Measurements from ENCODE around the gene ANKRD35. TPM values are rescaled to one million over a fixed set of nuclear protein-coding genes. Genes with fewer than 3 reads are reported as not detected.

ANKRD35 gene
- total RNA-seq, 1 experiment from 2014 or later = 2.7 TPM

DNA sequence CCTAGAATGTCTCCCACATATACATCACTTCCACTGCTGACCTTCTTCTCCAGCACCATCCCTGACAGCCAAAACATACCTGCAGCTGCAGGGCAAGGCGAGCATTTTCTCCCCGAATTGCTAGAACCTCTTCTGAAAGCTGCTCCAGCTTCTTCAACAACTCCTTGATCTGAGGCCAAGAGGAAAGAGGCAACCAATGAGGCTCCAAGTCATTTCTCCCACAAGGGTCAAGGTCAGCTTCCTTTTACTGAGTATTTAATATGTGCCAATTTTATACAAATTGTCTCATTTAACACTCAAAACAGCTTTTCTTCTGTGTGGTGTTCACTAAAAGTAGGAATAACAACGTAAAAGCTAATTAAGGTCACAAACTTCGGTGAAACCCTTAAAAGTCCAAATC, 17.4 kb downstream of the ANKRD35 start:
- peaks cover 2% of the 10 kb centered on the region; the same call in 1 of the 2 replicates for H3K36me3 Mint-ChIP-seq
- no peak for TF ChIP-seq RELA (CRISPR knock-in tag; IDR thresholded peaks at IDR 0.05; ENCODE audit: borderline replicate concordance)
- TF ChIP-seq MLX (CRISPR knock-in tag; IDR thresholded peaks at IDR 0.05) = no peak
- TF ChIP-seq NFYB (CRISPR knock-in tag; conservative IDR thresholded peaks at IDR 0.05; ENCODE audit: low read depth) = no peak
- TF ChIP-seq SMAD3 (CRISPR knock-in tag; IDR thresholded peaks at IDR 0.05; ENCODE audit: borderline replicate concordance) = no peak
- TF ChIP-seq ZNF512 (CRISPR knock-in tag; IDR thresholded peaks at IDR 0.05; ENCODE audit: borderline replicate concordance) = no peak
- TF ChIP-seq ELF4 (CRISPR knock-in tag; IDR thresholded peaks at IDR 0.05; ENCODE audit: low read depth) = no peak
- TF ChIP-seq, protein P1, sequence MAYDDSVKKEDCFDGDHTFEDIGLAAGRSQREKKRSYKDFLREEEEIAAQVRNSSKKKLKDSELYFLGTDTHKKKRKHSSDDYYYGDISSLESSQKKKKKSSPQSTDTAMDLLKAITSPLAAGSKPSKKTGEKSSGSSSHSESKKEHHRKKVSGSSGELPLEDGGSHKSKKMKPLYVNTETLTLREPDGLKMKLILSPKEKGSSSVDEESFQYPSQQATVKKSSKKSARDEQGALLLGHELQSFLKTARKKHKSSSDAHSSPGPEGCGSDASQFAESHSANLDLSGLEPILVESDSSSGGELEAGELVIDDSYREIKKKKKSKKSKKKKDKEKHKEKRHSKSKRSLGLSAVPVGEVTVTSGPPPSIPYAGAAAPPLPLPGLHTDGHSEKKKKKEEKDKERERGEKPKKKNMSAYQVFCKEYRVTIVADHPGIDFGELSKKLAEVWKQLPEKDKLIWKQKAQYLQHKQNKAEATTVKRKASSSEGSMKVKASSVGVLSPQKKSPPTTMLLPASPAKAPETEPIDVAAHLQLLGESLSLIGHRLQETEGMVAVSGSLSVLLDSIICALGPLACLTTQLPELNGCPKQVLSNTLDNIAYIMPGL (CRISPR knock-in tag; IDR thresholded peaks at IDR 0.05) = no peak
- no peak for TF ChIP-seq CBFB (CRISPR knock-in tag; IDR thresholded peaks at IDR 0.05; ENCODE audit: low read depth)
- TF ChIP-seq ZNF121 (CRISPR knock-in tag; IDR thresholded peaks at IDR 0.05) = no peak
- TF ChIP-seq KAT7 (CRISPR knock-in tag; IDR thresholded peaks at IDR 0.05; ENCODE audit: borderline replicate concordance) = no peak
- no peak for TF ChIP-seq ZNF416 (CRISPR knock-in tag; IDR thresholded peaks at IDR 0.05)
- no peak for TF ChIP-seq E2F5 (CRISPR knock-in tag; IDR thresholded peaks at IDR 0.05)
- no peak for TF ChIP-seq ESRRA (CRISPR knock-in tag; IDR thresholded peaks at IDR 0.05; ENCODE audit: borderline replicate concordance)
- CTCF ChIA-PET = interaction anchor here (0.5 kb wide), 1 partner anchor 21 kb away, joined by 3 read pairs; no protein-coding TSS in a partner anchor
- peaks cover 43% of the 10 kb centered on the region for H3K4me1 Mint-ChIP-seq
- H3K9me3 Mint-ChIP-seq = no peaks in the 10 kb centered on the region
- POLR2A ChIA-PET = no interaction called here
- no peak for DNase-seq (ENCODE audit: low spot score)
- H3K27me3 Mint-ChIP-seq (ENCODE audit: low read depth) = peaks cover 18% of the 10 kb centered on the region
- H3K27ac Mint-ChIP-seq = no peak overlapping the region
- no peak overlapping the region for H3K4me3 Mint-ChIP-seq
- no peak for ATAC-seq

DNA sequence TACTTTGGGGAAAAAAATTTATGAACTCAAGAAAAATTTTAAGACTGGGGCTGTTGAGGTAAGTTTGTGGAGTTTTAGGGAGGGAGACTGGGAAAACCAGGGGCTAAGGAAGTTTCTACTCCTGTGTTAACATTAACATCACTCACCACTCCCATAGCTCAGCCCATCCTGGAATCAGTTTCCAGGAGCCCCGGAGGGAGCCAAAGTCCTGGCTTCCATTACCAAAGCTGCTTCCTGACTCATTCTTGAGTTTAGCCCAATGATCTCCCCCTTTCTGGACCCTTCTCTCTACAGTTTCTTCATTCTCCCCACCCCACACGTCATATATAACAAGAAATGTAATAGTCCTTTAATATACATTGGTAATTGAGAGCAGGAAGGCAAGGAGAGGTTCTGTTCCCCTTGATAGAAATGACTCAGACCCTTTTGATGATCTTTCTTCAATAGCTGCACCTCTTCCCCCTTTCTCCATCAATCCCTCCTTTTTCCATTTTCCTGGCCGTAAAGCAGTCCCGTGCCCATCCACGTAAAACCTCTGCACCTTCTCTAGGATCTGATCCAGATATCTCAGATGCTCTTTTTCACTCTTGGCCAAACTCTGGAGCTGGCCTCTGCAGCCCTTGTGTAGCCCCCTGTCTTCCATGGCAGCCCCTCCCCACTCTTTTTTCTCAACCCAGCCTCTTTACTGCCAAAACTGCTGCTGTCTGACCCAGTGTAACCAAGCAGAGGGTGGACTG, 22.2 kb downstream of the ANKRD35 start:
- Mint-ChIP-seq H3K4me3 (no peak overlapping the region), H3K27ac (no peak overlapping the region)
- POLR2A ChIA-PET = interaction anchor here (1.1 kb wide), 1 partner anchor 9 kb away, joined by 3 read pairs; no protein-coding TSS in a partner anchor
- no peak for TF ChIP-seq TCF7 (CRISPR knock-in tag; IDR thresholded peaks at IDR 0.05; ENCODE audit: low read depth)
- TF ChIP-seq E2F5 (CRISPR knock-in tag; IDR thresholded peaks at IDR 0.05) = no peak
- TF ChIP-seq GRHL2 (CRISPR knock-in tag; IDR thresholded peaks at IDR 0.05; ENCODE audit: insufficient replicate concordance, severe bottlenecking) = no peak
- TF ChIP-seq ARID4B (CRISPR knock-in tag; IDR thresholded peaks at IDR 0.05; ENCODE audit: borderline replicate concordance) = no peak
- no peak for TF ChIP-seq NR3C1 (CRISPR knock-in tag; conservative IDR thresholded peaks at IDR 0.05; ENCODE audit: low read depth)
- no peak for TF ChIP-seq ATF2 (CRISPR knock-in tag; IDR thresholded peaks at IDR 0.05; ENCODE audit: borderline replicate concordance, low read depth)
- no peak for TF ChIP-seq MXD4 (CRISPR knock-in tag; IDR thresholded peaks at IDR 0.05; ENCODE audit: borderline replicate concordance)
- no peak for TF ChIP-seq IRF1 (CRISPR knock-in tag; IDR thresholded peaks at IDR 0.05)

More for the DNA sequence above, 22.2 kb downstream of the ANKRD35 start:
- ATAC-seq (no peak), DNase-seq (ENCODE audit: low spot score) (no peak)
- peaks cover 2% of the 10 kb centered on the region; the same call in 1 of the 2 replicates for H3K36me3 Mint-ChIP-seq
- no peaks in the 10 kb centered on the region for H3K27me3 Mint-ChIP-seq (ENCODE audit: low read depth)
- CTCF ChIA-PET = interaction anchor here (0.6 to 1.9 kb wide), 6 partner anchors 9 to 123 kb away, joined by 3 to 5 read pairs (median 4); partner anchors contain the start of gene NUDT17
- peaks cover 24% of the 10 kb centered on the region for H3K4me1 Mint-ChIP-seq
- no peaks in the 10 kb centered on the region for H3K9me3 Mint-ChIP-seq

Data from WTC11 (cell line).